B cell (primary cell): Measurements from ENCODE around the gene NIPSNAP2.

Experiments
- EZH2 ChIP-seq: IDR thresholded peaks from 2 replicates; pipeline ENCODE4 v1.6.1; 2012; ENCODE audit warnings: borderline replicate concordance, low read depth, mild to moderate bottlenecking, moderate library complexity, low read length; ENCODE audit not compliant: insufficient read depth, poor library complexity, severe bottlenecking
- TF ChIP-seq, protein P1 (sequence below): fragments of 200-600 bp; IDR thresholded peaks from one replicate; pipeline ENCODE4 v1.8.0; 2022; ENCODE audit warnings: antibody characterized with exemption, mild to moderate bottlenecking

DNA sequence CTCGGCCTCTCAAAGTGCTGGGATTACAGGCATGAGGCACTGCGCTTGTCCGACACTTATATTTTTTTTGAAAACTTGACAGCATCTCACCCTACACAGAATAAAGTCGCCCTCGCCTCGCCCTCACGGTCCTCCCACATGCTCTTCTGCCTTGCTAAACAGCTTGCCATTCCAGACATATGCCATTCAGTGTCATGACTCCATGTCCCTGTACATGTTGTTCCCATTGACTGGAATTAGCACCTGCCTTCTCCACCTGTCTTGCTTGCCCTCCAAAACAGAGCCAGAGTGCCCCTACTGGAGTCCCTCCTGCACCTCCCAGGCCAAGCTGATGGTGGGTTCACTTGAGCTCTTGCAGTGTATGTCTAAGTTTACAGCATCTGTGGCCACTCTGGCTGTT, 6.2 kb downstream of the NIPSNAP2 start:
- no peak for TF ChIP-seq EZH2
- TF ChIP-seq, protein P1, sequence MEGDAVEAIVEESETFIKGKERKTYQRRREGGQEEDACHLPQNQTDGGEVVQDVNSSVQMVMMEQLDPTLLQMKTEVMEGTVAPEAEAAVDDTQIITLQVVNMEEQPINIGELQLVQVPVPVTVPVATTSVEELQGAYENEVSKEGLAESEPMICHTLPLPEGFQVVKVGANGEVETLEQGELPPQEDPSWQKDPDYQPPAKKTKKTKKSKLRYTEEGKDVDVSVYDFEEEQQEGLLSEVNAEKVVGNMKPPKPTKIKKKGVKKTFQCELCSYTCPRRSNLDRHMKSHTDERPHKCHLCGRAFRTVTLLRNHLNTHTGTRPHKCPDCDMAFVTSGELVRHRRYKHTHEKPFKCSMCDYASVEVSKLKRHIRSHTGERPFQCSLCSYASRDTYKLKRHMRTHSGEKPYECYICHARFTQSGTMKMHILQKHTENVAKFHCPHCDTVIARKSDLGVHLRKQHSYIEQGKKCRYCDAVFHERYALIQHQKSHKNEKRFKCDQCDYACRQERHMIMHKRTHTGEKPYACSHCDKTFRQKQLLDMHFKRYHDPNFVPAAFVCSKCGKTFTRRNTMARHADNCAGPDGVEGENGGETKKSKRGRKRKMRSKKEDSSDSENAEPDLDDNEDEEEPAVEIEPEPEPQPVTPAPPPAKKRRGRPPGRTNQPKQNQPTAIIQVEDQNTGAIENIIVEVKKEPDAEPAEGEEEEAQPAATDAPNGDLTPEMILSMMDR: no peak
